B cell (primary cell): ENCODE measurements around the gene SIGLEC6. TPM values are rescaled to one million over a fixed set of nuclear protein-coding genes. Genes with fewer than 3 reads are reported as not detected.

Experiments used
- ATAC-seq: fragments of 200-7000 bp; cut with Tn5 transposase; one replicate; pipeline ENCODE4 v1.10.0; 2021; ENCODE audit warnings: low read depth, mild to moderate bottlenecking, moderate number of reproducible peaks, moderate library complexity
- CTCF ChIA-PET: fragments of 350-600 bp; sonication (Branson Sonifier 250); formaldehyde crosslinking; loops from one replicate; lab custom pipeline; 2021; ENCODE audit warnings: antibody characterized with exemption, inconsistent platforms; lab: Charles Lee
- POLR2A ChIA-PET: fragments of 350-600 bp; sonication (Branson Sonifier 250); formaldehyde crosslinking; loops from one replicate; lab custom pipeline; 2021; ENCODE audit warnings: antibody characterized with exemption; lab: Charles Lee
- DNase-seq: peaks from one replicate; pipeline ENCODE4 v3.0.0; 2013
- H2AFZ ChIP-seq: 2 replicates; pipeline ENCODE4 v1.6.1; 2012; ENCODE audit warnings: mild to moderate bottlenecking, low read depth, low read length; ENCODE audit not compliant: insufficient read depth, poor library complexity, severe bottlenecking
- H3K27ac ChIP-seq, 2 donors: 1 replicate in 1 of 2; 2 replicates in 1 of 2; pipeline ENCODE4 v1.5.1; 2012 to 2013; ENCODE audit warnings: low read length in 2 of 2, mild to moderate bottlenecking in 2 of 2, moderate library complexity in 1 of 2
- H3K27me3 ChIP-seq, 4 experiments: fragments of 200-600 bp in 1 of 4; sonication (generic) in 1 of 4; replicated peaks in 1 of 4; 1 replicate in 2 of 4; 2 replicates in 2 of 4; pipeline versions ENCODE4 v1.6.1 to v1.7.0; 2013 to 2016; ENCODE audit warnings: low read length in 3 of 4, mild to moderate bottlenecking in 2 of 4, mixed read lengths in 1 of 4, moderate library complexity in 1 of 4; ENCODE audit not compliant: insufficient read depth in 4 of 4, control insufficient read depth in 3 of 4; ENCODE audit errors: control extremely low read depth in 1 of 4
- H3K36me3 ChIP-seq, 2 experiments: replicated peaks in 1 of 2; 1 replicate in 1 of 2; 2 replicates in 1 of 2; pipeline versions ENCODE4 v1.6.1 to v1.7.1; 2013; ENCODE audit warnings: low read length in 1 of 2; ENCODE audit not compliant: insufficient read depth in 2 of 2, control insufficient read depth in 1 of 2; ENCODE audit errors: control extremely low read depth in 1 of 2, extremely low read depth in 1 of 2
- H3K4me1 ChIP-seq, 2 donors: fragments of 200-600 bp in 1 of 2; sonication (generic) in 1 of 2; 1 replicate in 1 of 2; 2 replicates in 1 of 2; pipeline versions ENCODE4 v1.5.1 to v1.6.1; 2013 to 2017; ENCODE audit warnings: low read length in 2 of 2; ENCODE audit not compliant: control insufficient read depth in 2 of 2, insufficient read depth in 2 of 2
- H3K4me2 ChIP-seq: replicated peaks from 2 replicates; pipeline ENCODE3; 2012; ENCODE audit warnings: mild to moderate bottlenecking, low read depth, low read length; ENCODE audit not compliant: poor library complexity, severe bottlenecking
- H3K4me3 ChIP-seq, 5 experiments: fragments of 200-600 bp in 1 of 5; sonication (generic) in 1 of 5; 1 replicate in 3 of 5; 2 replicates in 2 of 5; pipeline versions ENCODE4 v1.5.1 to v1.7.0; 2011 to 2016; ENCODE audit warnings: low read length in 4 of 5, mild to moderate bottlenecking in 4 of 5, low read depth in 2 of 5, control low read depth in 1 of 5, moderate library complexity in 1 of 5; ENCODE audit not compliant: insufficient read depth in 1 of 5; ENCODE audit errors: control extremely low read depth in 1 of 5, extremely low read depth in 1 of 5
- H3K79me2 ChIP-seq: fragments of 200-600 bp; sonication (generic); one replicate; pipeline ENCODE4 v1.6.0; 2016; ENCODE audit warnings: low read length; ENCODE audit not compliant: control insufficient read depth, insufficient read depth
- H3K9ac ChIP-seq: fragments of 200-600 bp; sonication (generic); 2 replicates; pipeline ENCODE4 v1.6.1; 2017; ENCODE audit warnings: mild to moderate bottlenecking, low read length, moderate library complexity
- H3K9me3 ChIP-seq, 3 donors: one replicate each; pipeline versions ENCODE4 v1.6.1 to v1.7.1; 2013; ENCODE audit warnings: low read length in 2 of 3; ENCODE audit not compliant: control insufficient read depth in 2 of 3, insufficient read depth in 1 of 3; ENCODE audit errors: control extremely low read depth in 1 of 3
- H4K20me1 ChIP-seq: 2 replicates; pipeline ENCODE4 v1.6.0; 2012; ENCODE audit warnings: mild to moderate bottlenecking, low read length; ENCODE audit not compliant: insufficient read depth, control insufficient read depth, poor library complexity, severe bottlenecking
- H3K27ac Mint-ChIP-seq: one replicate; pipeline ENCODE4 v1.8.0; 2021; ENCODE audit warnings: mixed read lengths
- H3K27me3 Mint-ChIP-seq: one replicate; pipeline ENCODE4 v1.8.0; 2021; ENCODE audit warnings: mixed read lengths
- H3K4me1 Mint-ChIP-seq: one replicate; pipeline ENCODE4 v1.8.0; 2021; ENCODE audit warnings: mixed read lengths
- H3K4me3 Mint-ChIP-seq: one replicate; pipeline ENCODE4 v1.8.0; 2021; ENCODE audit warnings: mixed read lengths
- H3K9me3 Mint-ChIP-seq: one replicate; pipeline ENCODE4 v1.8.0; 2022; ENCODE audit warnings: mixed read lengths; ENCODE audit not compliant: insufficient read depth
- CTCF ChIP-seq: fragments of 200-600 bp; IDR thresholded peaks from one replicate; pipeline ENCODE4 v1.8.0; 2022; ENCODE audit warnings: antibody characterized with exemption, mild to moderate bottlenecking
- EZH2 ChIP-seq: IDR thresholded peaks from 2 replicates; pipeline ENCODE4 v1.6.1; 2012; ENCODE audit warnings: borderline replicate concordance, low read depth, mild to moderate bottlenecking, moderate library complexity, low read length; ENCODE audit not compliant: insufficient read depth, poor library complexity, severe bottlenecking
- WGBS: methylation state at CpG from one replicate; pipeline ENCODE4 v1.1.5; 2013; ENCODE audit warnings: missing lambda C conversion rate; ENCODE audit not compliant: insufficient coverage; 5-methylcytosine and 5-hydroxymethylcytosine counted together
- intact Hi-C: fragments of 100-400 bp; cut with micrococcal nuclease; formaldehyde crosslinking; loops from one replicate; pipeline ENCODE4 v1.10.0; 2022
- polyA plus RNA-seq: library from polyadenylated mRNA; depleted of rRNA; stranded (reverse); fragments of >200 nt; gene quantifications from 2 replicates; pipeline ENCODE4 v1.2.3, GENCODE V29; 2012
- total RNA-seq, 2 donors: library from RNA; stranded (reverse); fragments of 120-200 nt in 1 of 2; gene quantifications; 1 replicate in 1 of 2; 2 replicates in 1 of 2; pipeline versions ENCODE4 v1.2.3 to v1.2.4, GENCODE V29; 2013 to 2022

The SIGLEC6 gene
- total and polyA plus RNA-seq, 2 donors (not counting 1 experiment from before 2014, with no cell fraction given): 21.2 to 35.4 TPM

- H3K4me2 ChIP-seq: peak overlapping the region; percentile 79
- ATAC-seq: no peak
- H3K4me3 Mint-ChIP-seq: peak overlapping the region; percentile 83
- no peaks in the 10 kb centered on the region for H3K9me3 Mint-ChIP-seq
- DNase-seq: no peak
- H4K20me1 ChIP-seq: no peaks in the 10 kb centered on the region
- ChIA-PET CTCF (interaction anchor here (0.6 to 8.0 kb wide), 13 partner anchors 8 to 150 kb away, joined by 3 to 41 read pairs (median 5); partner anchors contain the start of genes SIGLEC6 and ZNF175), POLR2A (interaction anchor here (0.6 kb wide), 1 partner anchor 19 kb away, joined by 7 read pairs; no protein-coding TSS in a partner anchor)
- peak overlapping the region; percentile 76 for H3K9ac ChIP-seq
- H3K36me3 ChIP-seq: no peaks in the 10 kb centered on the region
- peaks cover 0 to 4% (median 0%) of the 10 kb centered on the region in 3 donors for H3K9me3 ChIP-seq
- intact Hi-C loops: no loop called here
- peak overlapping the region; percentile 36 for H2AFZ ChIP-seq
- H3K4me3 ChIP-seq: peak overlapping the region in 3 of 5 experiments; percentile 7 to 47 (median 26)
- TF ChIP-seq CTCF: no peak
- no peak for TF ChIP-seq EZH2
- peak overlapping the region; percentile 97 for H3K27ac Mint-ChIP-seq
- peaks cover 31% of the 10 kb centered on the region for H3K79me2 ChIP-seq
- peaks cover 55 to 84% of the 10 kb centered on the region in 2 donors for H3K4me1 ChIP-seq
- WGBS: 36% methylated on average over 3 of the region's 7 CpGs
- no peaks in the 10 kb centered on the region for H3K27me3 Mint-ChIP-seq
- peak overlapping the region; percentile 64 to 77 for H3K27ac ChIP-seq
- peaks cover 87% of the 10 kb centered on the region for H3K4me1 Mint-ChIP-seq
- no peaks in the 10 kb centered on the region for H3K27me3 ChIP-seq
Observed at GRCh38 chr19:51547397-51548212, 16.1 kb upstream of the SIGLEC6 start.
